RWPE2 (cell line): Measurements from ENCODE around the gene ATXN7L1.

Source experiments
- ATAC-seq: fragments of 200-7000 bp; cut with Tn5 transposase; 3 replicates; pipeline ENCODE4 v1.9.1; 2021; ENCODE audit warnings: low read depth
- DNase-seq: peaks from one replicate; pipeline ENCODE4 v3.0.0-alpha.2; 2020; ENCODE audit warnings: low spot score
- H3K27ac ChIP-seq: fragments of 450-650 bp; 2 replicates; pipeline ENCODE4 v1.5.1; 2017; ENCODE audit warnings: mild to moderate bottlenecking; ENCODE audit not compliant: poor library complexity, severe bottlenecking
- H3K27me3 ChIP-seq: fragments of 250-450 bp; sonication (Bioruptor Pico); 2 replicates; pipeline ENCODE4 v1.5.1; 2021; ENCODE audit warnings: mild to moderate bottlenecking, moderate library complexity; ENCODE audit not compliant: insufficient read depth, poor library complexity, severe bottlenecking
- H3K36me3 ChIP-seq: fragments of 250-450 bp; sonication (Bioruptor Pico); 2 replicates; pipeline ENCODE4 v1.5.1; 2020; ENCODE audit warnings: low read depth, mild to moderate bottlenecking, moderate library complexity
- H3K4me1 ChIP-seq: fragments of 250-450 bp; sonication (Bioruptor Pico); 2 replicates; pipeline ENCODE4 v1.5.1; 2021; ENCODE audit warnings: mild to moderate bottlenecking, moderate library complexity; ENCODE audit not compliant: insufficient read depth, poor library complexity, severe bottlenecking
- H3K4me3 ChIP-seq: fragments of 250-450 bp; sonication (Bioruptor Pico); 2 replicates; pipeline ENCODE4 v1.5.1; 2021; ENCODE audit warnings: mild to moderate bottlenecking, moderate library complexity; ENCODE audit not compliant: severe bottlenecking
- H3K9me3 ChIP-seq: fragments of 250-450 bp; sonication (Bioruptor Pico); 2 replicates; pipeline ENCODE4 v1.5.1; 2021; ENCODE audit warnings: mild to moderate bottlenecking, moderate library complexity; ENCODE audit not compliant: severe bottlenecking
- TF ChIP-seq, protein P1 (sequence below): fragments of 450-650 bp; IDR thresholded peaks from one replicate; pipeline ENCODE4 v1.5.1; 2017; ENCODE audit warnings: mild to moderate bottlenecking, moderate library complexity; ENCODE audit not compliant: poor library complexity, severe bottlenecking

Gene ATXN7L1

DNA sequence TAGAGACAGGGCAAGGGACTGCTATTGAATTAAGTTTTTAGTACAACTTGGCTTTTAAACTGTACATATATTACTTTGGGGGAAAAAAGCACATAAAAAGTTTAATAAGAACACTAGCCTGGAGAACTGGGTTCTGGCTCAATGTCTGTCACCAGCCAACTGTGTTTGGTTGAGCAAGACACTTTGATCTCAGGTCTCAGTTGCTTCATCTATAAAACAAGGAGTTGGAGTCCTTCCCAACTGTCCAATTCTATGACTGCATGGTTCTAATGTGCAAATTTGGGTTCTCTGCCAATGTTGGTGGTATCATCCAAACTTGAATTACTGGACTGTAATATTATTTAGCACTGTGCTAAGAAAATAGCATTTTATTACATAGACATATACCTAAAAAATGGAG lies 50.3 kb downstream of the ATXN7L1 start:
- Histone ChIP-seq H3K4me1 (peaks cover 13% of the 10 kb centered on the region), H3K4me3 (no peak overlapping the region), H3K27me3 (no peaks in the 10 kb centered on the region), H3K9me3 (no peaks in the 10 kb centered on the region), H3K36me3 (no peaks in the 10 kb centered on the region), H3K27ac (no peak overlapping the region)
- ATAC-seq (no peak), DNase-seq (no peak)
- TF ChIP-seq, protein P1, sequence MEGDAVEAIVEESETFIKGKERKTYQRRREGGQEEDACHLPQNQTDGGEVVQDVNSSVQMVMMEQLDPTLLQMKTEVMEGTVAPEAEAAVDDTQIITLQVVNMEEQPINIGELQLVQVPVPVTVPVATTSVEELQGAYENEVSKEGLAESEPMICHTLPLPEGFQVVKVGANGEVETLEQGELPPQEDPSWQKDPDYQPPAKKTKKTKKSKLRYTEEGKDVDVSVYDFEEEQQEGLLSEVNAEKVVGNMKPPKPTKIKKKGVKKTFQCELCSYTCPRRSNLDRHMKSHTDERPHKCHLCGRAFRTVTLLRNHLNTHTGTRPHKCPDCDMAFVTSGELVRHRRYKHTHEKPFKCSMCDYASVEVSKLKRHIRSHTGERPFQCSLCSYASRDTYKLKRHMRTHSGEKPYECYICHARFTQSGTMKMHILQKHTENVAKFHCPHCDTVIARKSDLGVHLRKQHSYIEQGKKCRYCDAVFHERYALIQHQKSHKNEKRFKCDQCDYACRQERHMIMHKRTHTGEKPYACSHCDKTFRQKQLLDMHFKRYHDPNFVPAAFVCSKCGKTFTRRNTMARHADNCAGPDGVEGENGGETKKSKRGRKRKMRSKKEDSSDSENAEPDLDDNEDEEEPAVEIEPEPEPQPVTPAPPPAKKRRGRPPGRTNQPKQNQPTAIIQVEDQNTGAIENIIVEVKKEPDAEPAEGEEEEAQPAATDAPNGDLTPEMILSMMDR, result no peak

DNA sequence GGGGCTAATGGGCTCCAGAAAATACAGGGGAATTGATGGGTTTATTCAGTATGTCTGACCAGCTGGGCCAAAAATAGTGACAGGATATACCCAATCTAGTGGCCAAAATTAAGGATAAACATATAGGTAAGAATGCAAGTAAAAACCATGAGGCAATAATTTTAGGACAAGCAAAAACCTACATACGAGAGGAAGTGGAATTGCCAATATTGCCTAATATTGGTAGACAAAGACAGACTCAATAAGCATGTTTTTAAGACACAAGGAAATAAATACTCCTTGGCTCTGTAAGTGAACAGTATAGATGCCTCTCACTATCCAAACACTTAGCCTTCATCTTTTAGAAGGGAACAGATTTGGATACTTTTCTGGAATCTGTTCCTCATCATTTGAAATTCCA lies 51.0 kb downstream of the ATXN7L1 start:
- Histone ChIP-seq H3K27ac (no peak overlapping the region), H3K4me1 (peaks cover 6% of the 10 kb centered on the region), H3K4me3 (no peak overlapping the region), H3K9me3 (no peaks in the 10 kb centered on the region), H3K36me3 (no peaks in the 10 kb centered on the region), H3K27me3 (no peaks in the 10 kb centered on the region)
- DNase-seq, result no peak
- TF ChIP-seq, protein P1, result no peak
- no peak for ATAC-seq

DNA sequence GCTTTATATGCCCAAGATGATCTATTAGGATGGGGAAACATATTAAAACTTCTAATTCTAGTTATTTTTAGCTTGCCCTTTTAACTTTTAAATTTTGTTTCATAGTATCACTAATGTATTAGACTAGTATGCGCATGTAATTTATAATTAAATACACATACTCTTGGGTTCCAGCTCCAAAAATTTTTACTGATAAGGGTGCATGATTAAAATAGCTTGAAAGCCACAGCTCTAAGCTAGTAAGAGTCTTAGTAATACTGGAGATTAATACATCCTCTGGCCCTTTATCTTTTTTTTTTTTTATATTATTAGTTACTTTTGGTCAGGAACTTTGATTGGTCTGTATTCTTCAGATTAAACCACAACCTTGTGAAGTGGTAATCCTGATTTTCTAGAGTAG lies 53.6 kb downstream of the ATXN7L1 start:
- no peak for ATAC-seq
- no peaks in the 10 kb centered on the region for H3K9me3 ChIP-seq
- H3K36me3 ChIP-seq, result no peaks in the 10 kb centered on the region
- no peak overlapping the region for H3K4me3 ChIP-seq
- TF ChIP-seq, protein P1, result no peak
- no peaks in the 10 kb centered on the region for H3K4me1 ChIP-seq
- H3K27me3 ChIP-seq, result no peaks in the 10 kb centered on the region
- no peak for DNase-seq
- H3K27ac ChIP-seq, result no peak overlapping the region

DNA sequence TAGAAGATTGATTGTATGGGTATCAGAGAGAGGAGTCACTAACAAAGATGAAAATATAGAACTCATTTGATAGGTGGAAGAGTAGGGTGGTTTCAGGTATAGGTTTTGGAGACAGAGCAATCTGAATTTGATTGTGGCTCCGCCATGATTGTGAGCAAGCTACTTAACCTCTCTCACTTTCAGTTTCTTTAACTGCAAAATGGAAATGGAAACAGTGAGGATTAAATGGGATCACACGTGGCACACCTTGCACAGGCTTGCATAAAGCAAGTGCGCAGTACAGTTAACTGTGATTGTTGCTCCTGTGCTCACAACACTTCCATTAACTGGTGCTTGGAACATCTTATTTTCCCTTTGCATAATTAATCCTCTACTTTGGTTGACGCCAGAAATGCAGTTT lies 54.9 kb downstream of the ATXN7L1 start:
- TF ChIP-seq, protein P1, result no peak
- no peak for ATAC-seq
- no peak for DNase-seq
- Histone ChIP-seq H3K4me1 (no peaks in the 10 kb centered on the region), H3K9me3 (no peaks in the 10 kb centered on the region), H3K27me3 (no peaks in the 10 kb centered on the region), H3K27ac (no peak overlapping the region), H3K36me3 (no peaks in the 10 kb centered on the region), H3K4me3 (no peak overlapping the region)

DNA sequence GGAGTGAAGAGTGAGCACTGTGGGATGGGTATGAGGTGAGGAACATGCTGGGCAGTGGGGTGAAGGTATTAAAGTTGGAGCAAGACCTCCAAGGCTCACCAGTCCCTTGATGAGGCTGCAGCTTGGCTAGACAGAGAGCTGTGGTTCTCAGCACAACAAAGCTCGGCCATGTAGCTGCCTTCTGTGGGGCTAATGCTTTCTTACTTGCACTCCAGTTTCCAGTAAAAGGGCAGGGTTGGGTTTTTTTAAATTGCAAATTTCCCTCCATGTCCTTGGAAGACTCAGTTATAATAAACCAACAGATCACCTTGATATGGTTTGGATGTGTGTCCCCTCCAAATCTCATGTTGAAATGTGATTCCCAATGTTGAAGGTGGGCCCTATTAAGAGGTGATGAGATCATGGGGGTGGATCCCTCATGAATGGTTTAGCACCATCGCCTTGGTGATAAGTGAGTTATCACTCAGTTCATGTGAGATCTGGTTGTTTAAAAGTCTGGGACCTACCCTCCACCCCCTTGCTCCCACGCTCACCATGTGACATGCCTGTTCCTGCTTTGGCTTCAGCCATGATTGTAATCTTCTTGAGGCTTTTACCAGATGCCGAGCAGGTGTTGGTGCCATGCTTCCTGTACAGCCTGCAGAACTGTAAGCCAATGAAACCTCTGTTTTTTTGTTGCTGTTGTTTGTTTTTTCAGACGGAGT lies 55.9 kb downstream of the ATXN7L1 start:
- ATAC-seq, result no peak
- DNase-seq, result no peak
- TF ChIP-seq, protein P1, result no peak
- no peaks in the 10 kb centered on the region for H3K9me3 ChIP-seq
- no peak overlapping the region for H3K27ac ChIP-seq
- H3K36me3 ChIP-seq, result no peaks in the 10 kb centered on the region
- no peak overlapping the region for H3K4me3 ChIP-seq
- no peaks in the 10 kb centered on the region for H3K4me1 ChIP-seq
- H3K27me3 ChIP-seq, result no peaks in the 10 kb centered on the region
